ENCODE results near the gene TNS4.

The TNS4 gene

DNA sequence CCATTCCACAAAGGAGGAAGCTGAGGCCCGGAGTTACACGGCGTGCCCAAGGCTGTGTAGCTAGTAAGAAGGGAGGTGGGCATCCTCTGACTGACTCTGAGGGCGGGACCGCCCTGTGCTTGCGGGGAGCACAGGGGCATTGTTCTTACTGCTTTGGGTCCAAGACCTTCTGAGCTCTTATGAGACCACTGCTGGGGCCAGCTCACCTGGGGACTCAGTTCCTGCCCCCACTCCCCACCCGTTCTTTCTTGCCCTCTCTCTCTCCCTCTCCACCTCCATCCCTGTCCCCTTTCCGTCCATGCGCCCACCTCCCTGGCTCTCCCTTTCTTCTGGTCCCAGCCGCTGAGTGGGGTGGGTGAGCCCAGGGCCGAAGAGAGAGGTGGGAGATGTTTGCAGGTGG is 44.2 kb upstream of the TNS4 start:
- no peak for DNase-seq (ENCODE audit: low read depth)
- no peak overlapping the region for H3K4me3 ChIP-seq (ENCODE audit: low read length)
- no peak for TF ChIP-seq CTCF (IDR thresholded peaks at IDR 0.05; ENCODE audit: insufficient read depth, low read depth, low read length, missing control alignments)

DNA sequence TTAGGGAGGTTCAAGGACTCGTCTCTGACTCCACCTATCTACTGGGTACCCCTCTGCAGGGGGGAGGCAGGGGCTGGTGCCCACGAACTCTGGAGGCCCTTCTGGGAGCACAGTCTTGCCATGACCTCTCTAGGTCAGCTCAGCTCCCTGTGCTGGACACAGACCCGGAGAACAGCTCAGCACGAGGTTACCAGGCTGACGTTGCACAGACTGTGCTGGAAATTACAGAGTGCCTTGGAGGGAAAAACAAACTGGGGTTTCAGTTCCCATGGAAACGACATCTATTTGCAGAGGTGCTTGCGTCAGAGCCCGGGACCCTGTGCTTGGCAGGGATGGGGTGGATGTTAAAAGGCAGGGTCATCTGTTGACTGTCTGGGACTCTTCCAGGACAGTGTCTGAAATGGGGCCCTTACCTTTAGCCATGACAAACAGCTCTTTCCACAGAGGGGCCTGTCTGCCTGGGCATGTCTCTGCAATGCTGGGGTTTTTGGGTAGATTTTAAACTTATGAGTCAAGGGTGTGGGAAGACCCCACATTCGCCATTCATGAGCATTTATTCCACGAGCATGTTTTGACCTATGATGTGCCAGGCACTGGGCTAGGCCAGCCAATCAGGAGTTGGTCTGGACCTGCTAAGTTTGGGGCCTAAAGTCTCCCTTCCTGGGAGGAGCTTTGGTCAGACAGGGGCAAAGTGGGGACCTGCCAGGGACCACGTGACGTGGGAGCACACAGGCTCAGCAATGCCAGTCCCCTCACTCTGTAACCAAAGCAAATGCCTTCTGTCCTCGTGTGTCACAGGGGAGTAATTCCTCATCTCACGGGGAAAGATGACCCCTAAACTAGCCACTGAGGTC is 41.4 kb upstream of the TNS4 start:
- TF ChIP-seq CTCF (IDR thresholded peaks at IDR 0.05; ENCODE audit: insufficient read depth, low read depth, low read length, missing control alignments): no peak
- no peak overlapping the region for H3K4me3 ChIP-seq (ENCODE audit: low read length)
- peak; percentile 86 for DNase-seq (ENCODE audit: low read depth)

- H3K4me3 ChIP-seq (ENCODE audit: low read length): no peak overlapping the region
- DNase-seq (ENCODE audit: low read depth): no peak
- TF ChIP-seq CTCF (IDR thresholded peaks at IDR 0.05; ENCODE audit: insufficient read depth, low read depth, low read length, missing control alignments): no peak
Measured at GRCh38 chr17:40541873-40542557, 40.6 kb upstream of the TNS4 start.

GRCh38 chr17:40541060-40541872 is 39.8 kb upstream of the TNS4 start:
- H3K4me3 ChIP-seq (ENCODE audit: low read length): no peak overlapping the region
- DNase-seq (ENCODE audit: low read depth): no peak
- no peak for TF ChIP-seq CTCF (IDR thresholded peaks at IDR 0.05; ENCODE audit: insufficient read depth, low read depth, low read length, missing control alignments)

- no peak for DNase-seq (ENCODE audit: low read depth)
- H3K4me3 ChIP-seq (ENCODE audit: low read length): no peak overlapping the region
- TF ChIP-seq CTCF (IDR thresholded peaks at IDR 0.05; ENCODE audit: insufficient read depth, low read depth, low read length, missing control alignments): no peak
Measured at GRCh38 chr17:40540448-40540847, 39.0 kb upstream of the TNS4 start.

- no peak overlapping the region for H3K4me3 ChIP-seq (ENCODE audit: low read length)
- no peak for DNase-seq (ENCODE audit: low read depth)
- TF ChIP-seq CTCF (IDR thresholded peaks at IDR 0.05; ENCODE audit: insufficient read depth, low read depth, low read length, missing control alignments): no peak
Measured at GRCh38 chr17:40539711-40540411, 38.4 kb upstream of the TNS4 start.

Measured in epithelial cell of esophagus (primary cell).